ENCODE results near the gene ENPP3.

The ENPP3 gene

GRCh38 chr6:131627724-131628682 is 9.1 kb upstream of the ENPP3 start, which contains the start of gene MED23:
Gene MED23 (minus strand): TSS chr6:131628242. CDS start chr6:131628049, 193 bp downstream.
- Histone ChIP-seq H3K4me1 (ENCODE audit: control insufficient read depth in 1 of 2, insufficient read depth in 1 of 2, low read depth in 1 of 2, low read length in 1 of 2) (peaks cover 12 to 13% of the 10 kb centered on the region in 2 experiments), H3K27me3 (no peaks in the 10 kb centered on the region), H3K9me3 (no peaks in the 10 kb centered on the region), H3K27ac (peak within 1 kb of the TSS; percentile 88), H3K36me3 (peaks cover 28% of the 10 kb centered on the region), H3K4me3 (ENCODE audit: low read depth in 1 of 2, low read length in 1 of 2) (peak within 1 kb of the TSS; percentile 79)
- peak; percentile 84 for TF ChIP-seq CTCF (IDR thresholded peaks at IDR 0.05)

GRCh38 chr6:131628726-131629125 is 8.4 kb upstream of the ENPP3 start:
- H3K36me3 ChIP-seq, result peaks cover 21% of the 10 kb centered on the region
- no peaks in the 10 kb centered on the region for H3K9me3 ChIP-seq
- peak overlapping the region; percentile 88 for H3K27ac ChIP-seq
- H3K27me3 ChIP-seq, result no peaks in the 10 kb centered on the region
- no peak for TF ChIP-seq CTCF (IDR thresholded peaks at IDR 0.05)
- H3K4me3 ChIP-seq (ENCODE audit: low read depth in 1 of 2, low read length in 1 of 2), result peak overlapping the region in 1 of 2 experiments; percentile 79
- H3K4me1 ChIP-seq (ENCODE audit: control insufficient read depth in 1 of 2, insufficient read depth in 1 of 2, low read depth in 1 of 2, low read length in 1 of 2), result peaks cover 12 to 13% of the 10 kb centered on the region in 2 experiments

- Histone ChIP-seq H3K27ac (no peak overlapping the region), H3K36me3 (peaks cover 12% of the 10 kb centered on the region), H3K9me3 (no peaks in the 10 kb centered on the region), H3K4me3 (ENCODE audit: low read depth in 1 of 2, low read length in 1 of 2) (no peak overlapping the region), H3K4me1 (ENCODE audit: control insufficient read depth in 1 of 2, insufficient read depth in 1 of 2, low read depth in 1 of 2, low read length in 1 of 2) (peaks cover 12 to 13% of the 10 kb centered on the region in 2 experiments), H3K27me3 (no peaks in the 10 kb centered on the region)
- TF ChIP-seq CTCF (IDR thresholded peaks at IDR 0.05), result no peak
Observed at GRCh38 chr6:131629651-131630050, 7.5 kb upstream of the ENPP3 start.

GRCh38 chr6:131631625-131632289 is 5.3 kb upstream of the ENPP3 start:
- Histone ChIP-seq H3K27me3 (peaks cover 7% of the 10 kb centered on the region), H3K9me3 (no peaks in the 10 kb centered on the region), H3K36me3 (no peaks in the 10 kb centered on the region), H3K4me1 (ENCODE audit: control insufficient read depth in 1 of 2, insufficient read depth in 1 of 2, low read depth in 1 of 2, low read length in 1 of 2) (peaks cover 12 to 13% of the 10 kb centered on the region in 2 experiments), H3K4me3 (ENCODE audit: low read depth in 1 of 2, low read length in 1 of 2) (no peak overlapping the region), H3K27ac (no peak overlapping the region)
- no peak for TF ChIP-seq CTCF (IDR thresholded peaks at IDR 0.05)

- H3K27ac ChIP-seq, result no peak overlapping the region
- no peak for TF ChIP-seq CTCF (IDR thresholded peaks at IDR 0.05)
- H3K9me3 ChIP-seq, result no peaks in the 10 kb centered on the region
- peaks cover 7% of the 10 kb centered on the region for H3K27me3 ChIP-seq
- no peaks in the 10 kb centered on the region for H3K4me1 ChIP-seq (ENCODE audit: control insufficient read depth in 1 of 2, insufficient read depth in 1 of 2, low read depth in 1 of 2, low read length in 1 of 2)
- H3K36me3 ChIP-seq, result no peaks in the 10 kb centered on the region
- H3K4me3 ChIP-seq (ENCODE audit: low read depth in 1 of 2, low read length in 1 of 2), result no peak overlapping the region
Observed at GRCh38 chr6:131635384-131636340, 1.4 kb upstream of the ENPP3 start.

All from neutrophil (primary cell).